ENCODE data around the gene GPR17.

GPR17 gene

DNA sequence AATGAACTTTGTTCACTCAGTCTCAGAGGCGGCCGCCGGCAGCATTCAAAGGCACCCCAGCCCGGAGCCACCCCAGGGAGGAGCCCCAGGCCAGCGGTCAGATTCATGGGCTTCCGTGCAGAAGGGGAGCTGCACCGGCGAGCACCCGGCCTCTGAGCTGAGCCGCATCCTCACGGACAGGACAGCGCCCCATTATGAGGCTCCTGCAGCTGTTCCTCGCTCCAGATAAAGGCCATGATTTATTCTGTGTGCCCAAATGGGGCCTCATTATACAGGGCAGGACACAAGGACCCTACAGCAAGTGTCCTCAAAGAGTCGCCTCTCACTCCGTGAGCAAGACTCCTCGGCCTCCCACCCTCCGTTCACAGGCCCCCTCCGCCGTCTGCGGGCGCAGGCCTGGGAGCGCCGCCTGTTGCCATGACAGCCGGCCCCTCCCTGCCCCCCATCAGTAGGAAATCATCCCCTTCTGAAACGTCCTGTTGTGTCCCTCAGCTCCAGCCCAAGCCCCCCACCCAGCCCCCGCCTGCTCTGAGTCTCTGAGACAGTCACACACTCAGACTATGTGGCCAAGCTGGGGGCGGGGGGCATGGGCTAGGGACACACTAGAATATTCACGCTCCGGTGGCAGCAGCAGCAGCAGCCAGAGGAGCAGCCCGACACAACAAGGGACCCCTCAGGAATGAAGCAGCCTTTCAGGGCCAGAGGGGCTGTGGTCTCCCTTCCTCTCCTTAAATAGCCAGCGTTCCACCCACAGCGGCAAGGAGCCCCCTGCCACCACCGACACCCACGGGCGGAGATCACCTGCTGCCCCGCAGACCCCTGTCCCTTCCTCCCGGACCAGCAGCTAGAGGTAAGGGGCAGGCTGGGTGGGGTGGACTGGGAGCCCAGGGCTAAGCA is at the start of gene GPR17:
Gene GPR17 (plus strand): TSS at position 759 of the 897 bp plus-strand sequence. CDS start 4,583 bp downstream, outside the sequence.
- no peak for DNase-seq (ENCODE audit: low read depth in 2 of 3, low spot score in 1 of 3)

DNA sequence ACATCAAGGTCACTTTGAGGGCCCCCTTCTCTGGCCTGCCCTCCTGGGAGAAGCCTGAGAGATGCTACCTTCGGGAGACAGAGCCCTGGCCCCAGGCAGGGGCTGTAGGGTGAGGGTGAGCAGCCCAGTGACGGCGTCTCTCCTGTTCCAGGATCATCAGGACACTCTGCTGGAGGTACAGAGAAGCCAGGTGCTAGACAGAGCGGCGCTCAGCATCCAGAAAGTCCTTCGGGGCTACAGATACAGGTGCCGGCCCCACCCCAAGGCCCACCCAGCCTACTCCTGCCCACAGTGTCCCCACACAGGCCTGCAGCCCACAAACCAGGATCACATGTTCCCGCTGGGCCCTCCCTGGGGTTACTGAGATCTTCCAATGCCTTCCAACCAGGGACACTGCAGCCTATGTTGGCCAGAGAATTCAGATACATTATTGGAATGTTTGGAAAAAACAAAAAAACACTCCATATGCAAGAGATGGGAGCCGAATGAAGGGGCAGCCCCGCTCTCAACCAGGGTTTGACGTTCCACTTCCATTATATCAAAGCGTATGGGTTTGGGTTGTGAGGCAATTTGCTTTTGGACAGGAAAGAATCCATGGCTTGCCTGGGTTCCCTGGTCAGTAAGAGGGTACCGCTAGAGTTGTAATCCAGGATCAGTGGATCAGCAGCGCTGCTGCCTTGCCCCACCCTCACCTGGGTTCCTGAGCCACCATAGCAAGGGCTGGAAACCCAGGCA is 49.5 kb upstream of the GPR17 start:
- no peak for DNase-seq (ENCODE audit: low read depth in 2 of 3, low spot score in 1 of 3)

DNA sequence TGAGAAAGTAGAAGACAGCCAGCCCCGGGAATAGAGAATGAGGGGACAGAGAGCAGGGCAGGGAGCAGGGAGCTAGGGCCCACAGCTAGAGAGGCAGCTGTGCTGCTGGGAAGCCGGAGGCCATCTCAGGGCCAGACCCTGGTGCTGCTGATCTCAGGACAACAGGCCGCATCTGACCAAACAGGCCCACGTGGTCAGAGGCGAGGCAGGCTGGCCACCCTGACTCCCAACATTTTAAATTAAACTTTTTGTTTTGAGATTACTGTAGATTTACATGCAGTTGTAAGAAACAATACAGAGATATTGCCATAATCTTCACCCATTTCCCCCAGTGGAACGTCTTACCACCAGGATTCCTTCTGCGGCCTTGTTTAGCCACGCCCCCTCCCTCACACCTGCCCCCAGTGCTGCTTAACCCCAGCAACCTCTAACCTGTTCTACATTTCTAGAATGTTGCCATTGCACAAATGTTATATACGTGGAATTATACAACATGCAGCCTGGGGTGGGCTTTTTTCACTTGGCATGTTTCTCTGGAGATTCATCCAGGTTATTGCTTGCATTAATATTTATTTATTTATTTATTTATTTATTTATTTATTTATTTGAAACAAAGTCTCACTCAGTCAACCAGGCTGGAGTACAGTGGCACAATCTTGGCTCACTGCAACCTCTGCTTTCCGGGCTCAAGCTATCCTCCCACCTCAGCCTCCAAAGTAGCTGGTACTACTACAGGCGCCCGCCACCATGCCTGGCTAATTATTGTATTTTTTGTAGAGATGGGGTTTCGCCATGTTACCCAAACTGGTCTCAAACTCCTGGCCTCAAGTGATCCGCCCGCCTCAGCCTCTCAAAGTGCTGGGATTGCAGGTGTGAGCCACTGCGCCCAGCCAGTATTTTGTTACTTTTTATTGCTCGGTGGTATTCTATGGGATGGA is 48.6 kb upstream of the GPR17 start:
- DNase-seq (ENCODE audit: low read depth in 2 of 3, low spot score in 1 of 3) = no peak

GRCh38 chr2:127597984-127598380 is 48.0 kb upstream of the GPR17 start:
- DNase-seq (ENCODE audit: low read depth in 2 of 3, low spot score in 1 of 3) = no peak

- no peak for DNase-seq (ENCODE audit: low read depth in 2 of 3, low spot score in 1 of 3)
Measured at GRCh38 chr2:127598711-127599110, 47.2 kb upstream of the GPR17 start.

GRCh38 chr2:127599211-127599610 is 46.7 kb upstream of the GPR17 start:
- DNase-seq (ENCODE audit: low read depth in 2 of 3, low spot score in 1 of 3) = no peak

- DNase-seq (ENCODE audit: low read depth in 2 of 3, low spot score in 1 of 3) = no peak
Measured at GRCh38 chr2:127604986-127605385, 41.0 kb upstream of the GPR17 start.

DNA sequence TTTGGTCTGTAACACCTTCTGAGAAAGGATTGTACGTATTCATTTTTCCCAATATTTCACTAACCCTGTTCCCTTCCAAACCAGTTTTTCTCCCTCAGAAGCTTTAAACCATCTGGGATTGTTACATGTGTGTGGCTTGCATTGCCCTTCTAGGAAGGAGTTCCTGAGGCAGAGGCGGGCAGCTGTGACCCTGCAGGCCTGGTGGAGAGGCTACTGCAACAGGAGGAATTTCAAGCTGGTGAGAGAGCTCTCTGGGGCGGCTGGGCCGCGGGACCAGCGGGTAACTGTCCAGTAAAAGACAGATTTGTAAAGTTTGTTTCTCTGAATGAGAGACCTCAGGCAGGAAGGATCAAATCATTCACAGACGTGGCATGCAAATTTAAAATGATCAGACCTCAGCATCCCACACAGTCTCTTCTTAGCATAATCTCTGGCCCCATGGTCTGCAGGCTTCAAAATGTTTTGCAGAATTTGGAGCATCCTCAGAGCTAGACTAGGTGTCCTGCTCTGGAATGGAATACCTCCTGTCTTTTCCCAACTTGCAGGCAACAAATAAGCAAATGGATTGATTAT is 40.2 kb upstream of the GPR17 start:
- DNase-seq (ENCODE audit: low read depth in 2 of 3, low spot score in 1 of 3) = no peak

- no peak for DNase-seq (ENCODE audit: low read depth in 2 of 3, low spot score in 1 of 3)
Measured at GRCh38 chr2:127606625-127607398, 39.1 kb upstream of the GPR17 start.

GRCh38 chr2:127607399-127607908 is 38.5 kb upstream of the GPR17 start:
- DNase-seq (ENCODE audit: low read depth in 2 of 3, low spot score in 1 of 3) = no peak

DNA sequence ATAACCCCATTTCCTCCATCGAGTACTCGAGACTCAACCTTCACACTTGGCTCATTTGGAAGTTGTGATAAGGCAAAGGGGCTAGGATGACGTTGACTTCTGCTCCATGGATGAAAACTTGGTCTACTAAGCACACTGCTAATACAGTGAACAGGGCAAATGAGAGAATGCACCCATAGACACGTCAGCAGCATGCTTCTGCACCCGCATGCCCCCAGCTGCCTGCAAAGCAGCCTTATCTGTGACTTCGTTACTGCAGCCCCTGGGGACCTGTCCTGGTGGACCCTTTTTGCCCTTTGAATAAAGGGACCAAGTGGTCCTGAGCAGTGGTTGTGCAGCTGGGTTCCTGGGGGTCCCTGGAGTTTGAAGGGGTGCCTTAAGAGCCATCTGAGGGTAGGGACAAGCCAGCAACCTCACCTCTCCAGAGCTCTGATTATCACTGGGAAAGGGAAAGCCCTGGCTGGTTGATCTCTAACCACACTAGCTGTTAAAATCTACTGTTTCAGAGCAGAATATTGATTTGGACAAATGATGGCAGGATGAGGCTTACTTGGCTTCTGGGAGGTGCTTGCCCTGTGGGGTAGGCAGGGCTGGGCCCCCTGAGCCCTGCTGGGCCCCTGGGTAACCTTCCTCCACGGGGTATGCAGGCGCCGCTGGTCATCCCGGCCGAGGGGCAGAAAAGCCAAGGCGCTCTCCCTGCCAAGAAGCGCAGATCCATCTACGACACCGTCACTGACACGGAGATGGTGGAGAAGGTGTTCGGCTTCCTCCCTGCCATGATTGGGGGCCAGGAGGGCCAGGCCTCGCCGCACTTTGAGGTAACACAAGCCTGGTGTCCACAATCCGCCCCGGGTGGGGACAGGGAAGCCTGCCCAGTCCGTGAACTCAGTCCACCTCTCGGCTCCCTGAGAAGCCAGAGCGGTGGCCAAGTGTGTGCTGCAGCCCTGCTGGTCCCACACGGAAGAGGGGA is 37.6 kb upstream of the GPR17 start:
- DNase-seq (ENCODE audit: low read depth in 2 of 3, low spot score in 1 of 3) = no peak

DNA sequence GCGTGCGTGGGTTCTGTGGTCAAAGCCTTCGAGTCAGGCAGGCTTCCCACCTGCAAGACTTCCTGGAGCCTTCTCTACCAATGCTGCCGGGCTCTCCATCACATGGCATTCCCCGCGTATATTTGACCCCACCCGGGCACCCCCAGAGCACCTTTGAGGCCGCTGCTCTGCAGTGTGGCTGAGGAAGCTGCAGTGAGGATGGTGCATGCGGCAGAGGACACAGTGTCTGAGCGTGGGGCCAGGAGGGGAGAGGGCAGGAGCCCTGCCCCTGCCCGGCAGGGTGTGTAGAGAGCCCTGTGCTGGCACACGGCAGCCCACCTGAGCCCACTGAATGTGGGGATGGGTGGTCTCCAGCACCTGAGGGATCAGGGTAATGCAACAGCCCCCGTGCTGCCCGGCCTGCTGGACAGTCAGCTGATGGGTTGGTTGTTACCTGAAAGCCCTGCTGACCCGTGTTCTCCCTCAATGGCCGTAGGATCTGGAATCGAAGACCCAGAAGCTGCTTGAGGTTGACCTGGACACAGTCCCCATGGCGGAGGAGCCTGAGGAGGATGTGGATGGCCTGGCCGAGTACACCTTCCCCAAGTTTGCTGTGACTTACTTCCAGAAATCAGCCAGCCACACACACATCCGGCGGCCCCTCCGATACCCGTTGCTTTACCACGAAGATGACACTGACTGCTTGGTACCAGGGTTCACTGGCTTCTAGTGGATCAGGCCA is 36.8 kb upstream of the GPR17 start:
- DNase-seq (ENCODE audit: low read depth in 2 of 3, low spot score in 1 of 3) = no peak

- DNase-seq (ENCODE audit: low read depth in 2 of 3, low spot score in 1 of 3) = no peak
Measured at GRCh38 chr2:127609818-127610217, 36.1 kb upstream of the GPR17 start.

- DNase-seq (ENCODE audit: low read depth in 2 of 3, low spot score in 1 of 3) = no peak
Measured at GRCh38 chr2:127610561-127610960, 35.4 kb upstream of the GPR17 start.

GRCh38 chr2:127611076-127611925 is 34.7 kb upstream of the GPR17 start:
- DNase-seq (ENCODE audit: low read depth in 2 of 3, low spot score in 1 of 3) = no peak

GRCh38 chr2:127612111-127612822 is 33.7 kb upstream of the GPR17 start:
- no peak for DNase-seq (ENCODE audit: low read depth in 2 of 3, low spot score in 1 of 3)

Measured in stimulated activated CD4-positive, alpha-beta T cell treated with anti-CD3 and anti-CD28 coated beads, Interleukin-12 subunit alpha, Interleukin-12 subunit beta, amount 100 ng/mL, for 48 hours (primary cell).